ENCODE data around the gene FLRT1.

The FLRT1 gene

DNA sequence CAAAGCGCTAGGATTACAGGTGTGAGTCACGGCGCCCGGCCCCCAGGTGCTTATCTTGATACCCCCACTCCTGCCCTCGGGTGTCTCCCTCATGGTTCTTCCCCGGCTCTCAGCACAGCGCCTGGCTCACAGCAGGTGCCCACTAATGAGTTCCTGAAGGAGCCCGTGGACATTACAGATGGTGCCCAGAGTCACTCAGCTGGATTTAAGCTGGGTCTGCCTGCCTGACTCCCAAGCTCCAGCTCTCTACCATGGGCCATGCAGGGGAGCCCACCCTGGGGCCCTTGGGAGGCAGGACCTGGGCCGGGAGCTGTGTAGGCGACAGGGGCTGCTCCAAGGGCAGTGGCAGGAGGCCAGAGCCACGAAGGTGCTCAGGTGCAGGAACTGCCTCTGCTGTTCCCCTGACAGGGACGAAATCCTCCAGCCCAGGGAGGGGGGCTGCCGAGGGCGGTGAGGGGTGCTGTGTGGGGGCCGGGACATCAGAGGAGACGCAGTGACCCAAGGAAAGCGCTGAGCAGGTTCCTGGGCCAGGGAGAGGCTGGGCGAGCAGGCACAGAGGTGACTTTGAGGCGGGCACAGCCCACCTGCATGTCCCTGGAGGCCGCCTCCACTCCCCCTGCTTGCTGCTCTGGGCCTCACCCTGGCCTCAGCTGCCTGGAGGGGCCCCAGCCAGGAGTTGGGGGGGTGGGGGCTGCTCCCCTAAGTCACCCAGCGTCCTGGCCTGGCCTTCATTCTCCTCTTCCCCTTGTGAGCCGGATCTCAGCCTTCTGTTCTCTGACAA, 14.6 kb upstream of the FLRT1 start:
- intact Hi-C loops (cut with DNase I) = no loop called here
- no peak for DNase-seq

DNA sequence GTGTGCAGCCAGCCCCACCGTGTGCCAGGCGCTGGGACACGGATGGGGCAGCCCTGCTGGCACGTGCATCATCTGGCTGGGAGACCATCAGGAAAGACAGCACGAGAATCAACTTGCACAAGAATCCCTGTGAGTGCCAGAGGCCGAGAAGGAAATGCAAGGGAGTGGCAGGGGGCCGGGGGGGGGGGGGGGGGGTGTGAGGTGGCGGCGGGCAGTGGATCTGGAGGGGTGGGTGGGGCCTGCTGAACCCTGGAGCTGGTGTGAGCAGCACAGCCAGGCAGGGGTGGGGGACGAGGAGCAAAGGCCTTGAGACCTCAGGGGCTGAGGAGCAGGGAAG, 14.0 kb upstream of the FLRT1 start:
- DNase-seq = no peak
- intact Hi-C loops (cut with DNase I) = no loop called here

- intact Hi-C loops (cut with DNase I) = no loop called here
- no peak for DNase-seq
Measured at GRCh38 chr11:64022125-64022784, 13.5 kb upstream of the FLRT1 start.

- intact Hi-C loops (cut with DNase I) = no loop called here
- no peak for DNase-seq
Measured at GRCh38 chr11:64023712-64024710, 11.7 kb upstream of the FLRT1 start.

GRCh38 chr11:64025205-64025604, 10.5 kb upstream of the FLRT1 start:
- no peak for DNase-seq
- intact Hi-C loops (cut with DNase I) = no loop called here

- DNase-seq = no peak
- intact Hi-C loops (cut with DNase I) = no loop called here
Measured at GRCh38 chr11:64026575-64027205, 9.0 kb upstream of the FLRT1 start.

GRCh38 chr11:64027651-64028397, 7.9 kb upstream of the FLRT1 start:
- no peak for DNase-seq
- intact Hi-C loops (cut with DNase I) = no loop called here

- intact Hi-C loops (cut with DNase I) = no loop called here
- peak in 32 of 42 donors; percentile 40 to 82 (median 65) for DNase-seq
Measured at GRCh38 chr11:64028398-64029115, 7.2 kb upstream of the FLRT1 start.

GRCh38 chr11:64029773-64030172, 6.0 kb upstream of the FLRT1 start:
- DNase-seq = no peak
- intact Hi-C loops (cut with DNase I) = no loop called here

DNA sequence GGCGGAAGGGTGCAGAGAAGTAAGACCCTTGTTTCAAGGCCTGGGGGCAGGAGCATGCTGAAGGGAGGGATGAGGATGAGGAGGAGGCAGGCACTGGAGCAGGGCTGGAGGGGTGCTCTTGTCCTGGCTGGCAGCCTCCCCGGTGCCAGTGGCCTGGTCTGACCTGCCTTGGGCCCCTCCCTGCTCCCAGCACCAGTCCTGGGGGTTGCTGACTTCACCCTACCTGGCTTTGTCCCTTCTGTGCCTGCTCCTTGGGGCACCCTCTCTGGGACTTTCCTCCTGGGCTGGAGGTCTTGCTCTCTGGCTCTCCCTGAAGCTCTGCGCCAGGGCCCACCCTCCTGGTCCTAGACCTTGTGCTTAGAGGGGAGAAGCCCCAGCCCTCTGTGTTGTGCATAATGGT, 4.7 kb upstream of the FLRT1 start:
- DNase-seq = no peak

DNA sequence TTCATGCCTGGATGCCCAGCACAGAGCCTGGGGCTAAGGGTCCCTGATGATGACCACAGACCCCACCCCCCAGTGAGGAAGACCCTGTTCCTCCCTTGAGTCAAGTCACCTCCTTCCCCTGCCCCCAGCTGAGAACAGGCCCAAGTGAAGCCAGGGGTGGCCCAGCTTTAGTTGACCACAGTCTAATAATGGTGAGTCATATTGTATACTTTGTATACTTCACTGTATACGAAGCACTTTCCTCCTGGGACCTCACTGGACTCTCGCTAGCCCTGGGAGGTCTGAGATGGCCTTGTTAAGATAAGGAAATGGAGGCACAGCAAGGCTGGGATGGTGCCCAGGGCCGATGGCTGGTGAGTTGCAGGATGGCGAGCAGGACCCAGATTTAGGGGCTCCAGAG, 3.7 kb upstream of the FLRT1 start:
- intact Hi-C loops (cut with DNase I) = no loop called here
- no peak for DNase-seq

More for the DNA sequence above, 4.7 kb upstream of the FLRT1 start:
- intact Hi-C loops (cut with DNase I) = no loop called here

- DNase-seq = no peak
- intact Hi-C loops (cut with DNase I) = no loop called here
Measured at GRCh38 chr11:64034411-64034811, 1.3 kb upstream of the FLRT1 start.

- intact Hi-C loops (cut with DNase I) = no loop called here
- no peak for DNase-seq
Measured at GRCh38 chr11:64035081-64035524, 628 bp upstream of the FLRT1 start.

DNA sequence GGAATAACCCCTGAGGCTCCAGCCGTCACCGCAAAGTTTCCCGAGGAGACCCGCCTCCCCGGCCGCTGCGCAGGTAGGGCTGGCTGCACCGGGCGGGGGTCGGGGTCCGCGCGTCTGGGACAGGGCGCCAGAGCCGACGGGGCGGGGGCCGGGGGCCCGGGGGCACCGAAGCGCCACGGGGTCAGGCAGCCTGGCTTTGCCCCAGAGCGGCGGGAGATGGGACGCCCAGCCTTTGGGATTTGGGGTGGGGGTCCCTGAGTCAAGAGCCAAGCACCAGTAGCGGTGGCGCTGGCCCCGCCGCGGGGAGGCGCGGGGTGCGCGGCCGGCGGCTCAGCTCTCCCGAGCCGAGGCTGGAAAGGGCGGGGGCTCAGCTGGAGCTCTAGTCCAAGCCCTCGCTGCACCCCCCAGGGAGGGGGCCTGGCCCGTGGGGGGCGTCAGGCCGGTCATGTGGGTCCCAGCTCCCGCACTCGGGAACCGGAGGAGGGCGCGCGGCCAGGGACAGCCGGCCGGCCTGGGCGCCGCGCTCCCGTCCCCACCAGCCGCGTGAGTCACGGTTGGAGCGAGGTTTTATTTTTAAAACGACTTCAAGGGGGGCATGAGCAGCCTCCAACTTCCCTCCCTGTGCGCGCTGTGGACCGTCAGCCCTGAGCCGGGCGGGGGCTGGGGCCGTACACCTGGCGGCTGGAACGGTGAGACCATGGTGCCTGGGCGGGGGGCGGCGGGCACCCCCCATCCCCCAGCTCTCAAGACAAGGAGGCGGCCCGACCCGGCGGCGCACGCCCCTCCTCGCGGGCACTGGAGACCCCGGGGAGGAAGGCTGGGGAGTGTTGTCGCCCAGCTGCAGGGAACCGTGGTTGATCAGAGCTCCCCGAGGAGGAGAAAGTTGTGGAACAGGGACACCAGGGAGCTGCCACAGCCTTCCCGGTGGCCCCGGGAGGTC, 626 bp downstream of the FLRT1 start:
- peak in 40 of 42 donors; percentile 19 to 86 (median 65) for DNase-seq
- intact Hi-C loops (cut with DNase I) = no loop called here

- intact Hi-C loops (cut with DNase I) = no loop called here
- DNase-seq = peak in 37 of 42 donors; percentile 43 to 89 (median 71)
Measured at GRCh38 chr11:64037027-64037634, 1.4 kb downstream of the FLRT1 start.

- intact Hi-C loops (cut with DNase I) = no loop called here
- no peak for DNase-seq
Measured at GRCh38 chr11:64038500-64038899, 2.8 kb downstream of the FLRT1 start.
